Effector CD8-positive, alpha-beta T cell (primary cell): ENCODE measurements around the gene FNDC3B.

Experiments used
- DNase-seq: peaks from one replicate; lab custom pipeline; 2025; lab: John Stamatoyannopoulos, UW

FNDC3B gene

DNA sequence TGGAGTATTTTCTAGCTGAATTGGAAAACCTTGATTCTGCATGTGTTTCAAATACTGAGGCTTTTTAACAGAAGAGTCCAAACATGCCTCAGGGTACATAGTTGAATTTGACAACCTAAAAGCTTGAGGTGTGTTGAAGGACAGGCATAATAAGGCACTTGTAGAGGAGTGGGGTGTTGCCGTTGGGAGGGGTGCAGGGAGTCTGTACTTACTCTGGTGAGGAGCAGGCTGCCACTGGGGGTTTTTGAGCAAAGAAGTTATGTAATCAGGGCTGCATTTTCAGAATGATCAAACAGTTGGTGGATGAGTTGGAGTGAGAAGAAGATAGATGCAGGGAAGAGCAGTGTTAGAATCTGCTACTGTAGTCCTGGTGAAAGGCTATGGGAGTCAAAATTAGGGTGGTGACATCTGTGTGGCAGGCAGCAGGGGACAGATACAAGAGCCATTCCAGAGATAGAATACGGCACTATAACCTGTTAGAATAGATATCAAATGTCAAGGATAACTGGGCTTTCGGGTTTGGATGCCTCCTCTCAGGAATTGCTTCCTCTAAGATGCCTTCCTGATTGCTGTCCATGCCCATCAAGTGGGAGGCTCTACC, 247.3 kb downstream of the FNDC3B start:
- no peak for DNase-seq

DNA sequence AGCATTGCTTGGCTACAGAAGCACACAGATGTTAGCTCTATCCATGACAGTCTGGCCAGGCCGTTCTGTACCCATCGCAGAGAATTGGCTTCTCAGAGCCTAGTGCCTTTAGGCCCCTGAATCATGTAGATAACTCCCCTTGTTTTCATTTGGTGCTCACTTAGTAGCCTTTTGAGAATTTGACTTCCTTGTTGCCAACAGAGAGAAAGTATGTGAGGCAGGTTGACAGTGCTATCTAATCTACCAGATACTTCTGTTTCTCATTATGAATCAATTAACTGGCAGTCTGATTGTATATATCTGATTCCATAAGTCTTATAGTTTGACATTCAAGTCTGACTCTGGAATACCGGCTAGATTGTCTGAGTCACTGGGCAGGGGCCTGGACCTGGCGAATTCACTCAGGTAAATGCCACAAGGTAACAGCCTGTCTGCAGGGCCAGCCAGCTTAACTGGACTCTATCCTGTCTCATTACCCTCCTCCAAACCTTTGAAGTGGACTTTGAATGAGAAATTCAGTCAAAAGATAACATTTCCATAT, 248.6 kb downstream of the FNDC3B start:
- DNase-seq: no peak

DNA sequence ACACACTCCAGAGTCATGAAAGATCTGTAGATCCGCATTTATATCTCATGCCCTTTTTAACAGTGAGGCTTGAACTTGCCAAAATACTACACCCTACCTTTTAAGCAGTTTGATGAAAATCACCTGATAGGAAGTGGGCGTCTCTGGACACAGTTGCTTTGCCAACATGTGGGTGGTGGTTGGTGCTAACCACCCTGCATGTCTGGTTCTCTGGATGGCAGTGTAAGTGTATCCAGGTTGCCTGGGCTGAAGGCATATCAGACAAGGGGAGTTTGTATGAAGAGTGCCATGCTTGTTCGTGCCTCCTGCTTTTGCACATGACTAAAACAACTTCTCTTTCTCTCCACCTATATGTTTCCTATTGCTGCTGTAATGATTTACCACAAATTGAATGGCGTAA, 249.3 kb downstream of the FNDC3B start:
- DNase-seq: no peak

DNA sequence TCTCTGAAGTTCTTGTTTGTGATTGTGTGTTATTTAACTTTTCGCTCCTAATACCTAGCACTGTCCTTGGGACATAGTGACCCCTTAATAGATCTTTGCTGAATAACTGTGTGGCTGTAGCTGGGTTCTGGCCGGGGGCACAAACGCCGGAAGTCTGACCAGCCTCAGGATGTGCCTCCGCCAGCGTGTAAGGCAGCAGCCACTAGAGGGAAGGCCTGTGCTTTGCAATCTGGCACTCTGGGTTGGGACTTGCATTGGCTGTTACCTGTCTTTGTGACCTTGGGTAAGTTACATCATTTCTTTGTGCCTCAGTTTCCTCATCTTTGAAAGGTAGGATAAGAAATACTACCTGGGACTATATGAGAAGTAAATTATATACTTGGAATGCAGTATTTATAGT, 250.2 kb downstream of the FNDC3B start:
- no peak for DNase-seq

DNA sequence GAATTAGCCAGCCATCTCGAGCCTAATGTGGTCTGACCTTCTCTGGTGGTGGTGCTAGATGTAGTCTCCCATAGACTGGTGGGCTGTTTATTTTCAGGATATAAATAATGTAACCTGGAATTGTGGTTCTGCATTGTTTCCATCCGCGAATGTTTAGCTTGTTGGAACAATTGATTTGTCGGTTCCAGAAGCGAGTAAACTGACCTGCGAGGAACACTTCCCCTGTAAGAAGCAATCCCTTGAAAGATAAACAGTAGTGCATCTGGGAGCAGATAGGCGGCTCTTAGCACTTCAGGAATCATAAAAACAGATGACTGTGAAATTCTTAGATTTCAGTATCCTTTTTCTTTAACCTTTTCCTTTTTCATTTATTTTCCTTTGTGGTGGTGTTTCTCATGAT, 251.1 kb downstream of the FNDC3B start:
- no peak for DNase-seq

DNA sequence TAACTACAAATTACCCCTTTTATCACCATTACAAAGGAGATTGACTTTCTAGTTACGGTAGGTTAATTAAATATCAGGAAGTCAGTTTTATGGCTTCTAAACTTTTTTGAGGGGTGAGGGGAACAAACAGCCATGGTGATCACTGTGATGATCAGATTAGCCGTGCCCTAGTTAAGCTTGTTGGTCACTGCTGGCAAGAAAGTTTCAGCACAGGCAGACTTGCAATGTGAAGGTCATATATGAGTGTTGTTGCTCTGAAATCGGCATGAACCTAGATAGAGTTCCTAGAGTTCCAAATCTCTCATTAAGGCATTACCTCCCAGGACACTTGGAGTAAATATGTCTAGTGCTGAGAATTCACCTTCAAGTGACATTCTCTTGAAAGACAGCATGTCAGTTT, 252.3 kb downstream of the FNDC3B start:
- DNase-seq: no peak

DNA sequence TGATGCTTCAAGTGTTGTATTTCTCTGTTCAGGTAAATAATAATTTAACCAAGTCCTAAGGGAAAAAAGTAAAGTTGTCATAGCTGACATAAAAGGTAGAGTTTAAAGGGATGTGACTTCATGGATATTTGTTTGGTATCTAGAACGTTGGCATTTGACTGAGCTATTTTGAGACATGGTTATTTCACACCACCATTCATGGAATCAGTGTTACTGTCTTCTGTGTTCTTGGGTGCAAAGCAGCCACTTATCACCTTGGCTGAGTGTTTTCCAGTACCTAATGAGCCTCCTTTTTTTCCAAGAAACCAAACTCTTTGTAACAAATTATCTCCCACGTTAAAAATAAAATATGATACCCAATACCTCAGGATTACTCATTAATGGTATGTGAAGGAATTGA, 253.0 kb downstream of the FNDC3B start:
- DNase-seq: no peak

DNA sequence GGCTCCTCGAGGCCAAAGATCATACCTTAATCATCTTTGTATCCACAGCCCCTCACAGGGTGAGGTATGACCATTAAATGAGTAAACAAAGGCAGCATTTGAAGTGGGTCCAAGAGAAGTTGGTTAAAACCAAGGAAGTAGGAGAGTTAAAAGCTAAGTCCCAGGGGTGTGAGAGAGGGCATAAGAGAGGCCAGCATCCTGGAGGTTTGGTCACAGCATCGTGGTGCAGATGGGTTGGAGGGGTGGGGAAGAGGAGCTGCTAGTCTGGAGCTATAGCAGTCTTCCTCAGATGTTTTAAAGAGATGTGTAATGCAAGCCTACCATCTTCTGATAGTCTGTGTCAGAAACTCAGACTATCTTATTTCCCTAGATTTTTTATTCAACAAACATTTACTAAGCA, 253.7 kb downstream of the FNDC3B start:
- no peak for DNase-seq

DNA sequence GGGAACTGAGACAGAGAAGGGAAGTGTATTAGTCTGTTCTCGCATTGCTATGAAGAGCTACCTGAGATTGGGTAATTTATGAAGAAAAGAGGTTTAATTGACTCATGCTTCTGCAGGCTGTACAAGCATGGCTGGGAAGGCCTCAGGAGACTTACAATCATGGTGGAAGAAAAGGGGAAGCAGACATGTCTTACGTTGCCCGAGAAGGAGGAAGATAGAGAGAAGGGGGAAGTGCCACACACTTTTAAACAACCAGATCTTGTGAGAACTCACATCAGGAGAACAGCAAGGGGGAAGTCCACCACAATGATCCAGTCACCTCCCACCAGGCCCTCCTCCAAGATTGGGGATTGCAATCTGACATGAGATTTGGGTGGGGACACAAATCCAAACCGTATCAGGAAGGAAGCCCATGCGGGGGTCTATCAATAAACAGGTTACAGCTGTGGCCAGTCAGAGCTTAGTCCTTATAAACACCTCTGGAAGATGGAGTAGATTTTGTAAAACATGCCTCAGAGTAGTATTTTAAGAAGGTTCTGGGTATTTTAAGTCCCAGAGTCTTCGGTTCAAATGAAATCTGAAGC, 254.9 kb downstream of the FNDC3B start:
- DNase-seq: no peak

DNA sequence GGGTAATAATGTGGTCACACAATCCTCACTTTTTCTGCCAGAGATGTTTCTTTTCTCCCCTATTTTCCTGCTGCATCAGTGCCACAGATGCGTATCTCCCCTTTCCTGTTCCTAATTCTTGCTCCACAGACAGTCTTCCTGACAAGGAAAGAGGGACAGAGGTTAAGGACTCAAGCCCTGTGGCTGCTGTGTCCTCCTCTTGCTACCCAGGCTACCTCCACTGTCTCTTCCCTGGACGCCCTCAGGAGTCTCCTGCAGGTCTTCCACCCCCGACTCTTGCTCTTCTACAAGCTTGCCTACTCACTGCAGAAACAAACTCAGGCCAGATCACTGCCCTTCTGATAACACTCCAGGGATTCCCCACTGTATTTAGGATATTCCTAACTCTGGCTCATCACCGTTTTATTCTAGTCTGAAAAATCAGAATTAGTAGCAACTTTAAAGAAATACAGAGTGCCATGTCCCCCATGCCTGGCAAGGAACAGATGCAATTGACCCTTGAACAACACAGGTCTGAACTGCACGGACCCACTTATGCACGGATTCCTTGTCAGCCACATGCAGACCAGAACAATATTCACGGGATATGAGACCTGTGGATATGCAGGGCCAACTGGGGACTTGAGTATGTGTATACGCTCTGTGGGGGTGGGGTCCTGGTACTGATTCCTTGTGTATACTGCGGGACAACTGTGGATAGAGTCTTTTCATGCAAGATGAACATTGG, 257.0 kb downstream of the FNDC3B start:
- DNase-seq: no peak

DNA sequence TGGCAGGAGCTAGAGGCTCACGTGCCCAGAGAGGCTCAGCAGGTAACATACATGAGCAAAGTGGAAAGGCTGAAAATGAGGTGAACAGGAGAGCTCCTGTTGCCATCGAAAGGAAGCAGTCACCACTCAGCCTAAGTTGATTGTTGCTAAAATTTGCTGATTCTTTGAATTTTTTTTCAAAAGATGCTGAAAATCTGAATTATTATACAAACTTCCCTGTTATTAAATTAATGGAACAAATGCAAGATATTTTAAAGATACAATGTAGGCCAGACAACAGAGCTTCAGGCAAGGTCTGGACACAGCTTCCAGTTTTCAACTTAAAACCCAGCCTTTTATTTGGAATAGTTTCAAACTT, 257.6 kb downstream of the FNDC3B start:
- DNase-seq: no peak

DNA sequence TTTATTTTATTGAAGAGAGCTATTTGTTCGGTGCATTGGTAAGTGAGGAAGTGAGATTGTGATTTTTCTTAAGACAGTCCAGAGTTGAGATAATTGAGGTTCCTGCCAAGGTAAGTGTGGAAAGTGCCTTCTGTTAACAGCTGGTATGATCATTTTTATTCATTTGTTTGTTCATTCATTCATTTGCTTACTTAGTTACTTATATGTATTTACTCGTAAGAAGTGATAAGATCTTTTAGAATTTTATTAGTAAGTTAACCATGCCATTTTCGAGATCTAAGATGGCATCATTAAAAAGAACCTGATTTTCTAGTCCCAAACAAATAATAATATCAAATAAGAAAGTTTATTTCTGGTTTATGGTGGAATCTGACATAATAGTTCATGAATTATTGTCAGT, 258.9 kb downstream of the FNDC3B start:
- no peak for DNase-seq

DNA sequence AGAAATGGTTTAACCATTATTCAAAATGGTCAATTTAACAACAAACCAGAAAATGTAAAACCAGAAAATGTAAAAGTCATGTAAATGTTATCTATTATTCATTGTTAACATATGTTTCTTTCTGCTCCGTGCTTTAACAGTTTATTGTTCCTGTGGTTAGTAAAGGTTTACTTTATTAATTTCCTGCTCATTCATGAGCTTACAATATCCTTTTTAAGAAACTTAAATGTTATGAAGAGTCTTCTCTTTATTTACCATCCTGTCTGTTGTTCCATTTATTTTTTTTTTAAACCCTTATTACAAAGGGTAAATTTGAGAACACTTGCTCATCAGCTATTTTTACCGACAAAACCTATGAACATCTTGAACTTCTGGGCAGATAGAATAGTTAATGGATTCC, 260.8 kb downstream of the FNDC3B start:
- no peak for DNase-seq

DNA sequence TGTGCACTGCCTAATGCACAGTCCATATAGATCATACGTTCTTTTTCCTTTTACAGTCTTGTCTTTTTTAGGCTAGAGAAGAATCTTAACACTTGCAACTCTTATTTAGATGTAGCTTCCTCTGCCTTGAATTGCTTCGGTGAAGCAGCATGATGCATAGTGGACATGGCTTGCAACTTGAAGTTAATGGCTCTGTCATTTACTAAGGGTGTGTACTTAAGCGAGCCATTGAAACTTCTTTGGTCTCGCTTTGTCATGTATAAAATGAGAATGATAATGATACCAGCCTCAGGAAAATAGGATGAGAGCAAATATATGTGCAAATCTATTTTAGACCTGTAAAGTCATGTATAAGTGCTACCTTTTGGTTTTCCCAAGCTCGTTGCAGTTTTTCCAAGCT, 261.5 kb downstream of the FNDC3B start:
- DNase-seq: no peak

DNA sequence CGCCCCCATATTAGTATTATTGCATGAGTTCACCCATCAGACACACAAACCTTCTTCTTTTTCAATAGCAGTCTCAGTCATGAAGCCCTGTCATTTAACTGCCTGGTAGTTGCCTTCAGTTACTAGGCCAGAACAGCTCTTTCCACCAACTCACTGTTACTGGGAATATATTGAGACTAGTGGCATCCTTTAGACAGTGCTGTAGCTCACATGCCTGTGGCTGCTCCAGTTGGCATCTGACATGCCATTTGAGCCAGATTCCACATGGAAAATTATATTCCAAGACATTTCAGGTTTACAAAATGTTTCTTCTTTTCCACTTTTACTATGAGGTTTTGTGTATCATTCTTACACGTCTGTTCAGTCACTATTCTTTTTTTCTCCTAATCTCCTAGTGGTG, 262.8 kb downstream of the FNDC3B start:
- no peak for DNase-seq

DNA sequence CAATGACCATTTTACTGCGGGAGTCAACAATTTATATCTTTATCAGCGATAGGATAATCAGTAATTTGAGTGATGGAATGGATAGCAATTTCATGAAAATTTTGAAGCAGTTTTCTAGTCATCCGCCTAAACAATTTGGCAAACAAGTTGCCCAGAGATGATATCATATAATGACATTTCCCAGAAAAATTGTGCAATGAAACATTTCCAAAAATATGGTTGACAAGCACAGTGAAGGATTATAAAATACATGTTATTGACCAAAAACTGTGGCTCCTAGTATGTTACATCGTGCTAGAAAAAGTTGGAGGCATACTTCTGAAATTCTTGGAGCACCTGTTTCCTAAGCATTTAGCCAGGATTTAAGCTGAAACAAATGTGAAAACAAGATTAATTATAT, 263.8 kb downstream of the FNDC3B start:
- no peak for DNase-seq

DNA sequence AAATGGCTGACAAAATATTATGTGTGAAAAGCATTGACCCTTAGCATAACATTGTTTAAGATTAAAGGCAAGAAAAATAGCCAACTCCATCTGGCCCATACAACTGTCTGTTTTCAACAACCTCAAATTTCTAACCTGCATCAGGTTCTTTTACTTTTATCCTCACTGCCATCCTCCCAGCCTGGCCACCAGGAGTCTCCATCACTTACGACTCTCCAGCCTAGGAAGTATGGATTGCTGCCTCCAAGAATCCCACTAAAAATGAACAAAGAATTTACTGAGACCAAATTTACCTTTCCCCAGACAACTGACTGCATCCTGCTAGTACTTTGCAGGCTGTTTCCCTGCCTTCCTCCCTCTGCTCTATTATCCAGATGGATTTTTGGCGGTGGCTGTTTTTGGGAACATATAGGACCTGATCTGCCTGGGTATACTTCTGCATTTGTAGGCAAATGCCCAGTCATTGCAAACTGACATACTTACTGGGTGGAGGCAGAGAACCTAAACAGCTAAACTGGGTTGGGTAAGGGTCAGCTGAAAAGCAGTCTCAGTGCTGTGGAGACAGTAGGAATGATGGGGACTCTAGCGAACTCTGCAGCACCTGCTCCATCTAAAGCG, 264.7 kb downstream of the FNDC3B start:
- DNase-seq: no peak

DNA sequence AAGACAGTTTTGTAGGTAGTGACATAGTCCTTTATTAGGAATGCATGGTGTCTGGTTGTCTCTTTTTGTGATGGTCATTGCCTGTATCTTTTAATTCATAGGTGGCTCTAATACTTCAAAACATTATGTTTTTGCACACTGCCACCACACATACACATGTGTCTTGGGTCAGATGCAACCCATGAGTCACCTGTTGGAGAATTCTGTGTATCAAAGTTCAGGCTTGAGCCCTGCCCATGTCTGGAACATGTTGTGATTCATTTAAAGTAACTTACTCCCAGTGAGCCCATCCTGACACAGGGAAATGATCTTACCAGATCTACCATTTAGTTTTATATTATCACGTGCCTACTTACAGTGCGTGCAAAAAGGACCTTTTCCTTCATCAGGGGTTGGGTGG, 266.2 kb downstream of the FNDC3B start:
- DNase-seq: no peak

DNA sequence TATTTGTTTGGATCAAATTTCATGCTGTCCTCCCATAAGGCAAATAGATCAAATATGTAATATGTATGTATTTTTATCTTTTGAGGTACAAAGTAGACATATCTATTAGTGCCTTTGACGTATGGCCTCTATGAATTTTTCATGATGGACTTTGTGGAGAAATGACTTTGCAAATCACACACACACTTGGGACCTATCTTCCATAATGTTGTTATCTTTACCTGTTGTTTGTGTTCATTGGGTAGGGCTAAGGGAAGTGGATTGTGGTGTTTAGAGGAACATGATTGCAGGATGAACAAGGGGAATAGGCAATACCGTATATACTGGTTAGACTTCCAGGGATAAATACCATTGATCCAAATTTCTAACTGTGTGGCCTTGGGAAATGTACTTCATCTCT, 266.6 kb downstream of the FNDC3B start:
- no peak for DNase-seq

DNA sequence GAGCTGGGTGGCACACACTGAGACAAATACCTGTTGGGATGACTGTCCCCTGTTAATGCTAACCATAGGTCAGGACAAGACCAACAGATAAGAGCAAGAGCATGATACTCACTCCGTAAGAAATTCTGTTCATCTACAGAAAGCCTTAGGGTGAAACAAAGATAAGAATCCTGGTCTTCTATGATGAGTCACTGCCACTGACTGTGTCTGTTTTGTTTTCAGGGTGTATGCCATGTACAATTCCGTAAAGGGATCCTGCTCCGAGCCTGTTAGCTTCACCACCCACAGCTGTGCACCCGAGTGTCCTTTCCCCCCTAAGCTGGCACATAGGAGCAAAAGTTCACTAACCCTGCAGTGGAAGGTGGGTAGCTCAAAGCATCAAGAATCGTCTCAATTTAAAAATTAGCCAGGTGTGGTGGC, 267.8 kb downstream of the FNDC3B start:
- no peak for DNase-seq

DNA sequence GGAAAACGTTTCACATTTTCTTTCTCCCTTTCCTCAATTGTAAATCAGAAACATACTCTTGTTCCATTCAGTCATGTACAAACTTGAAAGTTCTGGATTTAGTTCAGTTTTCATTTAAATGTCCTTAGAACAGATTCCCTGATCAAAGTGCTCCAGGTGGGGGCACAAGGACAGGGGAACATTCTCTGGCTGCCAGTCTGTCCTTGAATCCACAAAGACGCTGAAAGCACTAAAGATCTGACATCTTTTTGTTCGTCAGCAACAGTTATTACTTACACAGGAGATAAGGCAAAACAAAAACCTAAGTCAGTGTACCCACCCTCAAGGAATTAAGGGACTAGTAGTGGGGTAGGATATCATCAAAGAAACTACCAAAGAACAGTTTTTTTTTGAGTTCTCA, 269.7 kb downstream of the FNDC3B start:
- DNase-seq: no peak

DNA sequence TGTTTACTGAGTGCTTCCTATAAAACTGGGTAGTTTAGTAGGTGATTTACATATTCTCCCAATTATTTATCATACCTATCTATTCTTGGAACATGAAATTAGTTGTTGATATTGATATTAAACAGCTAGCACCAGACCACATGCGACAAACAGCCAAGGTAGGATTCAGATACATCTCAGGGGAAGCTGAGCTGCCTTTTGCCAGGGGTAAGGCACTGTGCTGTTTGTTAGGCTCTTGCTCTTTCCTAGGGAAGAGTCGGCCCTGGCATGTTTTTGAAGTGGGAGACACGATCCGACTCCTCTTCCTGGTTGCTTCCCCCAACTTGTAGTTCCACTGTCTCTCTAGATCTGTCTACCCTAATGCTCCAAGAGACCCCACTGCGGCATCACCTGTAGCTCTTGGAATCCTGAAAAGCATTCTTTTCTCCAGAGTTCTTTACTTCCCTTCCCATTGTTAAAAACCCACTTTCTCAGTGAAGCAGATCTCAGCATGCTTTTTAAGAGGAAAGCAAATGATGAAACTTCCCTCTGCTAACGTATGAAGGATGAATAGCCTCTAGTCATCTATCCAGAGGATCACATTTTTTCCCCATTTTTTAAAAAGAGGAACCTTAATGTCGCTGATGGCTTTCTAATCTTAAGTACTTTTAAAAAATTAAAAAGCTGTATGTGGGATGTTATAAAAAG, 270.5 kb downstream of the FNDC3B start:
- DNase-seq: no peak

DNA sequence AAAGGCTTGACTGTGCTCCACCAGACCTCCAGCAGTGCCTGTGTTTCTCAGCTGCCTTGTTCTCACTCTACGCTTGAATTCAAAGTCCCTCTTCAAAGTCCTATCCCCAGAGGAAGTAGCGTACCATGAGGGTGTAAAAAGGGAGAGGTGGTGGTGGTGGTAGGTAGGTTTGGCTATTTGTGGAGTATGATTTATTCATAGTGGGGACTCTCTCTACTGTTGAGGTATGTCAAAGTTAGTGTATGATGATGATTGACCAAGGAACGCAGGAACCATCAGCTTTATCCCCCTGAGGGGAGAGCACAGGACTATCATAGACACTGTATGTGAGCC, 271.0 kb downstream of the FNDC3B start:
- DNase-seq: no peak
